ENCODE measurements around the gene C1orf87.

GRCh38 chr1:59973719-59974118 lies 99.9 kb downstream of the C1orf87 start:
- no peak for TF ChIP-seq CTCF (conservative IDR thresholded peaks at IDR 0.05; ENCODE audit: low read length)
- TF ChIP-seq EZH2phosphoT487 (IDR thresholded peaks at IDR 0.05; ENCODE audit: borderline replicate concordance) = no peak
